Fibroblast of lung (primary cell): ENCODE results near the gene SH3RF1.

ENCODE experiments used
- CTCF ChIP-seq, 2 donors: IDR thresholded peaks in 1 of 2; conservative IDR thresholded peaks in 1 of 2; 1 replicate in 1 of 2; 2 replicates in 1 of 2; pipeline ENCODE4 v1.5.1; 2011 to 2012; ENCODE audit warnings: low read length in 2 of 2, control low read depth in 1 of 2, inconsistent platforms in 1 of 2, low read depth in 1 of 2, mild to moderate bottlenecking in 1 of 2
- EZH2 ChIP-seq: IDR thresholded peaks from 2 replicates; pipeline ENCODE4 v1.5.1; 2012; ENCODE audit warnings: low read length, control low read depth, mild to moderate bottlenecking; ENCODE audit errors: missing control alignments

- TF ChIP-seq EZH2 (no peak), CTCF (conservative IDR thresholded peaks at IDR 0.05 in 1 of 2, IDR thresholded peaks at IDR 0.05 in 1 of 2; ENCODE audit: low read depth in 1 of 2, low read length in 2 of 2) (no peak)
These were observed 219.6 kb downstream of the SH3RF1 start for GRCh38 chr4:169050881-169051760.
